GM06990 (cell line): Measurements from ENCODE around the gene GATAD2B.

ENCODE experiments used
- DNase-seq: peaks from one replicate; pipeline ENCODE4 v3.0.0-alpha.2; 2011; ENCODE audit not compliant: insufficient read length; ENCODE audit errors: extremely low read depth
- H3K27me3 ChIP-seq: replicated peaks from 2 replicates; pipeline ENCODE4 v1.6.0; 2011; ENCODE audit warnings: low read length; ENCODE audit not compliant: control insufficient read depth, insufficient read depth
- H3K36me3 ChIP-seq: 2 replicates; pipeline ENCODE4 v1.5.1; 2011; ENCODE audit warnings: low read length; ENCODE audit not compliant: control insufficient read depth, insufficient read depth
- H3K4me3 ChIP-seq: replicated peaks from 2 replicates; pipeline ENCODE4 v1.5.1; 2011; ENCODE audit warnings: low read depth, mild to moderate bottlenecking, control low read depth, low read length
- TF ChIP-seq, protein P1 (sequence below): IDR thresholded peaks from 2 replicates; pipeline ENCODE4 v1.5.1; 2011; ENCODE audit warnings: low read length, control low read depth, mild to moderate bottlenecking, inconsistent platforms; ENCODE audit not compliant: insufficient read depth, poor library complexity, severe bottlenecking

Gene GATAD2B

DNA sequence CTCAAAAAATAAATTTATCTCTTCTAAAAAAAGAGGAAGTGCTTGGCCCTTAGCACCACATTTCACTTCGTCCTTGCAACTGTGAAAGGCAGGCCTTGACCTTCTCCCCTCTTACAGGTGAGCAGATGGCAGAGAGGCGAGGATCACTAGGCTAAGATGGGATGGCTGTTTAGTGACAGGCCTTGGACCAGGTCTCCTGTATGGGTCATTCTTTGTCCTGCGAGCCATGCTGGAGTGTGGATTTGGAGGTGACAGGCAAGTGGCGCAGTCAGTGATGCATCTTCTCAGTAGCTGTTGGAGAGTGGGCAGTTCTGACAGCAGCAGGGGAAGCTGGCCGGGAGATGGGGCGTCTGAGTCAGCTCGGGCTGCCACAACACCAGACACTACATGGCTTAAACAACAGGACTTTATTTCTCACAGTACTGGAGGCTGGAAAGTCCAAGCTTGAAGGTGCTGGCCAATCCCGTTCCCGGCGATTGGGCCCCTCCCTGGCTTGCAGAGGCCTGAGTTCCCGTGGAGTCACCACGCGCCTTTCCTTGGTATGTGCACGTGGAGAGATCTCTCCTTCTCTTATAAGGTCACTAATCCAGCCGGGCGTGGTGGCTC is 131.0 kb downstream of the GATAD2B start:
- H3K36me3 ChIP-seq, result no peaks in the 10 kb centered on the region
- DNase-seq, result peak; percentile 57
- H3K4me3 ChIP-seq, result no peak overlapping the region
- TF ChIP-seq, protein P1, sequence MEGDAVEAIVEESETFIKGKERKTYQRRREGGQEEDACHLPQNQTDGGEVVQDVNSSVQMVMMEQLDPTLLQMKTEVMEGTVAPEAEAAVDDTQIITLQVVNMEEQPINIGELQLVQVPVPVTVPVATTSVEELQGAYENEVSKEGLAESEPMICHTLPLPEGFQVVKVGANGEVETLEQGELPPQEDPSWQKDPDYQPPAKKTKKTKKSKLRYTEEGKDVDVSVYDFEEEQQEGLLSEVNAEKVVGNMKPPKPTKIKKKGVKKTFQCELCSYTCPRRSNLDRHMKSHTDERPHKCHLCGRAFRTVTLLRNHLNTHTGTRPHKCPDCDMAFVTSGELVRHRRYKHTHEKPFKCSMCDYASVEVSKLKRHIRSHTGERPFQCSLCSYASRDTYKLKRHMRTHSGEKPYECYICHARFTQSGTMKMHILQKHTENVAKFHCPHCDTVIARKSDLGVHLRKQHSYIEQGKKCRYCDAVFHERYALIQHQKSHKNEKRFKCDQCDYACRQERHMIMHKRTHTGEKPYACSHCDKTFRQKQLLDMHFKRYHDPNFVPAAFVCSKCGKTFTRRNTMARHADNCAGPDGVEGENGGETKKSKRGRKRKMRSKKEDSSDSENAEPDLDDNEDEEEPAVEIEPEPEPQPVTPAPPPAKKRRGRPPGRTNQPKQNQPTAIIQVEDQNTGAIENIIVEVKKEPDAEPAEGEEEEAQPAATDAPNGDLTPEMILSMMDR, result no peak
- no peaks in the 10 kb centered on the region for H3K27me3 ChIP-seq

DNA sequence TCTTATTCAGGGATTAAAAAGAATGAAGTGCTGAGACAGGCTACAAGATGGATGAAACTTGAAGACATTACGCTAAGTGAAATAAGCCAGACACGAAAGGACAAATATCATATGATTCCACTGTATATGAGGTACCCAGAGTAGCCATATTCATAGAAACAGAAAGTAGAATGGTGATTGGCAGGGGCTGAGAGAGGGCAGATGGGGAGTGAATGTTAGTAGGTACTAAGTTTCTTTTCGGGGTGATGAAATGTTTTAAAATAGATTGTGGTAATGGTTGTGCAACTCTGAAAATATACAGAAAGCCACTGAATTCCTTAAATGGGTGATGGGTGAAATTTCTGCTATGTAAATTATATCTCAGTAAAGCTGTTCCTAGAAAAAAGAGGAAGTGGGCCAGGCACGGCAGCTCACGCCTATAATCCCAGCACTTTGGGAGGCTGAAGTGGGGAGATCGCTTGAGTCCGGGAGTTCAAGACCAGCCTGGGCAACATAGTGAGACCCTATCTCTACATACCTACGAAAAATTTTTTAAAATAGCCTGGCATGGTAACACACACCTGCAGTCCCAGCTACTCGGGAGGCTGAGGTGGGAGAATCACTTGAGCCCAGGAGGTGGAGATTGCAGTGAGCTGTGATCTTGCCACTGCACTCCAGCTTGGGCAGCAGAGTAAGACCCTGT is 131.7 kb downstream of the GATAD2B start:
- H3K27me3 ChIP-seq, result no peaks in the 10 kb centered on the region
- peak overlapping the region; percentile 40 for H3K4me3 ChIP-seq
- H3K36me3 ChIP-seq, result no peaks in the 10 kb centered on the region
- TF ChIP-seq, protein P1, result no peak
- DNase-seq, result peak; percentile 82

DNA sequence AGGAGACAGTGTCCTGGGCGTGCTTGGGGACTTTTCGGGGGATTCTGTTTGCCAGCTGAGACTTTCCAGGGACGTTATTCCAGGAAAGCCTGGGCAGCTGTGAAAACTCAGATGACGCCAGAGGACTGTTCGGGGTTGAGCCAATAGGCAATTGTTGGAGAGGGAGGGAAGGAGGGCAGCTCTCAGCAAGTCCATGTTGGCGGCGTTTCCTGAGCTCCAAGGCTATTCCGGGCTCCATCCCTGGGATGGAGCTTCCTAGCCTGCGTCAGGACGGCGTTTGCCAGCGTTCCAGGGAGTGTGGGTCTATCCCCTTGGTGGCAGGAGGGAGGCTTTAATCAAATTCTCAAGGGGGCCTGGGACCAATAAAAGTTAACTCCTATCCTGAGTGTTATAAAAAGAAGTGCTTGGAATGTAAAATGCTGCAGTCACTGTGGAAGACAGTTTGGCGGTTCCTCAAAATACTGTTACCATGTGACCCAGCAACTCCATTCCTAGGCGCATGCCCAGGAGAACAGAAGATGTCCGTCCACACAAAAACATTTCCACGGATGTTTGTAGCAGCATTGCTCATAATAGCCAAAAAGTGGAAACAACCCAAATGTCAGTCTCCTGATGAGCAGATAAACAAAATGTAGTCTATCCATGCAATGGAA is 132.3 kb downstream of the GATAD2B start:
- Histone ChIP-seq H3K27me3 (no peaks in the 10 kb centered on the region), H3K36me3 (no peaks in the 10 kb centered on the region), H3K4me3 (peak overlapping the region; percentile 40)
- DNase-seq, result no peak
- TF ChIP-seq, protein P1, result no peak

DNA sequence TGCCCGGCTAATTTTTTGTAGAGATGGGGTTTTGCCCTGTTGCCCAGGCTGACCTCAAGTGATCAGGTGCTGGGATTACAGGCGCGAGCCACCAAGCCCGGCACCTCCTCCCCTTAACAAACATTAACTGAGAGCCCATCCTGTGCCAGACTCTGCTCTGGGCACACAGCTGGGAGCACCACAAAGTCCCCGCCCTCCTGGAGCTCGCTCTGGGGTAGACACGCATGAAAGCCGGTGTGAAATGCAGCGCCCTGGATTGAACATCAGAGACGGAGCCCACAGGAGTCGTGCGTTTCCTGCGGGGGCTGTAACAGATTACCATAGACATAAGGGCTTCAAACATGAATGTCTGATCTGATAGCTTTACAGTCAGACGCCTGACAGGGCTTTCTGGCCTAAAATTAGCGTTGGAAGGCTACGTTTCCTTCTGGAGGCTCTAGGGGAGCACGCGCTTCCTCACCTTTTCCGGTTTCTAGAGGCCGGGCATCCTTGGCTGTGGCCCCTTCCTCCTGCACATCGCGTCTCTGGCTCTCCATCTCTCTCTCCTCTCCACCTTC is 133.2 kb downstream of the GATAD2B start:
- Histone ChIP-seq H3K4me3 (peak overlapping the region; percentile 40), H3K27me3 (no peaks in the 10 kb centered on the region), H3K36me3 (no peaks in the 10 kb centered on the region)
- DNase-seq, result peak; percentile 48
- TF ChIP-seq, protein P1, result no peak

DNA sequence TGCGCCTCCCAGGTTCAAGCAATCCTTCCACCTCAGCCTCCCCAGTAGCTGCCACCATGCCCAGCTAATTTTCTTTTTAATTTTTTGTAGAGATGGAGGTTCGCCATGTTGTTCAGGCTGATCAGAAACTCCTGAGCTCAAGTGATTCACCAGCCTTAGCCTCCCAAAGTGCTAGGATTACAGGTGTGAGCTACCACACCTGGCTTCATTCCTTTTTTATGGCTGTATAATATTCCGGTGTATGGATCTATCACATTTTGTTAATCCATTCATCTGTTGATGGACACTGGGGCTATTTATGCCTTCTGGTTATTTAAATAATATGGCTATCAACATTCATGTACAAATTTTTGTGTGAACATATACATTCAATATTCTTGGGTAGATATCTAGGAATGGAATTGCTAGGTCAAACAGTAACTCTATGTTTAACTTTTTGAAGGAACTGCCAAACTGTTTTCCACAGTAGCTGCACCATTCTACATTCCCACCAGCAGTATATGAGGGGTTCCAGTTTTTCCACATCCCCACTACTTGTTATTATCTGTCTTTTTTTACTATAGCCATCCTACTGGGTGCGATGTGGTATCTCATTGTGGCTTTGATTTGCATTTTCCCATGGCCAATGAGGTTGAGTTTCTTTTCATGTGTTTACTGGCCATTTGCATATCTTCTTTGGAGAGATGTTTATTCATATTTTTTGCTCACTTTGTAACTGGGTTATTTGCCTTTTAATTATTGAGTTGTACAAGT is 136.6 kb downstream of the GATAD2B start:
- no peak overlapping the region for H3K4me3 ChIP-seq
- DNase-seq, result no peak
- H3K27me3 ChIP-seq, result no peaks in the 10 kb centered on the region
- H3K36me3 ChIP-seq, result no peaks in the 10 kb centered on the region
- TF ChIP-seq, protein P1, result no peak
